Stomach (tissue), 4 donors: ENCODE measurements around the gene APOL4.

Source experiments
- EP300 ChIP-seq: sonication (generic); formaldehyde crosslinking; IDR thresholded peaks from one replicate; pipeline ENCODE4 v1.6.1; 2017; ENCODE audit warnings: antibody characterized with exemption
- POLR2A ChIP-seq, 4 donors: fragments of 450-650 bp; IDR thresholded peaks; one replicate each; pipeline ENCODE4 v1.6.1; 2016; ENCODE audit warnings: antibody characterized with exemption in 4 of 4, control low read depth in 2 of 4, mild to moderate bottlenecking in 1 of 4, moderate library complexity in 1 of 4
- TF ChIP-seq, protein P1 (sequence below), 7 experiments: fragments of 450-650 bp in 4 of 7; fragments of 200-600 bp in 3 of 7; sonication (generic) in 3 of 7; IDR thresholded peaks; one replicate each; pipeline ENCODE4 v1.5.1; 2016 to 2019; ENCODE audit warnings: antibody characterized with exemption in 7 of 7, control low read depth in 2 of 7, mild to moderate bottlenecking in 1 of 7

DNA sequence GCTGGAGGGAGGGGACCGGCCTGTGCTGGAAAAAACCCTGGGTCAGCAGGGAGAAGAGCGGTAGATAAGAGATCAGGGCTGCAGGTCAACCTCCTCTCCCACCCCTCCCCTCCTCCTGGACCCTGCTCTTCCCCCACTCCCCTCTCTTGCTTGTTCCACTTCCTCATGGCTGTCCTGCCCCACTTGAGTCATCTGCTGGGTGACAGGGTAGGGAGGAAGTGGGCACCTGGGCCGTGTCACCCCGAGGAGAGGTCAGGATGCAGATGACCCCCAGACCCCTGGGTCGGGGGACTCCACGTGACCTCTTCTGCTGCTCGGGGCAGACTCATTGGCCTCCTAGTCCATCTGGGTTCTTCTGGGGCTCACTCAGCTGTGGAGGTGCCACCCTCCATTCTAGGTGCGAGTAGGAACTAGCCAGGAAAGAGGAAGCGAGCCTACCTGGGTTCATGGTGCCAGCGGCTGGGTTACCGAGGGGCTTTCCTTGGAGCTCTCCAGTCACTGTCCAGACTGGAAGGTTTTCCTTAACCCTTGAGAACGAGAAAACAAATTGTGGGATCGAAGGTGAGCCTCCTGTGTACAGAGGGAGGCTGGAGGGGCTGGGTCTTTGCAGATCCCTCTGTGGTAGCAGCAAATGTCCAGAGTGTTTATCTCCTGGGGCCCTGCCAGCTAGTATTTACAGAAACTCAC lies 31.2 kb upstream of the APOL4 start:
- TF ChIP-seq, protein P1, sequence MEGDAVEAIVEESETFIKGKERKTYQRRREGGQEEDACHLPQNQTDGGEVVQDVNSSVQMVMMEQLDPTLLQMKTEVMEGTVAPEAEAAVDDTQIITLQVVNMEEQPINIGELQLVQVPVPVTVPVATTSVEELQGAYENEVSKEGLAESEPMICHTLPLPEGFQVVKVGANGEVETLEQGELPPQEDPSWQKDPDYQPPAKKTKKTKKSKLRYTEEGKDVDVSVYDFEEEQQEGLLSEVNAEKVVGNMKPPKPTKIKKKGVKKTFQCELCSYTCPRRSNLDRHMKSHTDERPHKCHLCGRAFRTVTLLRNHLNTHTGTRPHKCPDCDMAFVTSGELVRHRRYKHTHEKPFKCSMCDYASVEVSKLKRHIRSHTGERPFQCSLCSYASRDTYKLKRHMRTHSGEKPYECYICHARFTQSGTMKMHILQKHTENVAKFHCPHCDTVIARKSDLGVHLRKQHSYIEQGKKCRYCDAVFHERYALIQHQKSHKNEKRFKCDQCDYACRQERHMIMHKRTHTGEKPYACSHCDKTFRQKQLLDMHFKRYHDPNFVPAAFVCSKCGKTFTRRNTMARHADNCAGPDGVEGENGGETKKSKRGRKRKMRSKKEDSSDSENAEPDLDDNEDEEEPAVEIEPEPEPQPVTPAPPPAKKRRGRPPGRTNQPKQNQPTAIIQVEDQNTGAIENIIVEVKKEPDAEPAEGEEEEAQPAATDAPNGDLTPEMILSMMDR (IDR thresholded peaks at IDR 0.05) = no peak
- no peak for TF ChIP-seq EP300
- TF ChIP-seq POLR2A (IDR thresholded peaks at IDR 0.05) = no peak
